CD4-positive, alpha-beta memory T cell (primary cell): ENCODE measurements around the gene TLR6. TPM values are rescaled to one million over a fixed set of nuclear protein-coding genes. Genes with fewer than 3 reads are reported as not detected.
A peak's percentile ranks its signal among the peaks of the same experiment; 100 is the strongest.

Source experiments
- CTCF ChIA-PET: fragments of 350-600 bp; sonication (Branson Sonifier 250); formaldehyde crosslinking; loops from one replicate; lab custom pipeline; 2021; ENCODE audit warnings: inconsistent platforms; ENCODE audit not compliant: partially characterized antibody; lab: Charles Lee
- POLR2A ChIA-PET: fragments of 350-600 bp; sonication (Branson Sonifier 250); formaldehyde crosslinking; loops from one replicate; lab custom pipeline; 2021; ENCODE audit not compliant: partially characterized antibody; lab: Charles Lee
- DNase-seq, 5 donors: peaks; one replicate each; pipeline versions ENCODE4 v3.0.0 to v3.0.0-alpha.2; 2020 to 2022; ENCODE audit warnings: mixed read lengths in 1 of 5
- H3K27ac ChIP-seq: one replicate; pipeline ENCODE4 v1.7.0; 2013; ENCODE audit warnings: low read depth, low read length
- H3K27me3 ChIP-seq: 2 replicates; pipeline ENCODE4 v1.7.0; 2013; ENCODE audit warnings: mild to moderate bottlenecking, low read length, moderate library complexity; ENCODE audit not compliant: insufficient read depth
- H3K36me3 ChIP-seq: 2 replicates; pipeline ENCODE4 v1.7.0; 2013; ENCODE audit warnings: mild to moderate bottlenecking, low read length, moderate library complexity; ENCODE audit not compliant: insufficient read depth
- H3K4me1 ChIP-seq: 2 replicates; pipeline ENCODE4 v1.7.0; 2013; ENCODE audit warnings: mild to moderate bottlenecking, low read length, moderate library complexity; ENCODE audit not compliant: insufficient read depth
- H3K4me3 ChIP-seq, 2 donors: one replicate each; pipeline ENCODE4 v1.7.0; 2013; ENCODE audit warnings: low read length in 2 of 2, mild to moderate bottlenecking in 1 of 2
- H3K9me3 ChIP-seq, 2 donors: one replicate each; pipeline ENCODE4 v1.7.0; 2013; ENCODE audit warnings: low read length in 2 of 2, control low read depth in 1 of 2; ENCODE audit not compliant: control insufficient read depth in 1 of 2
- H3K27ac Mint-ChIP-seq, 7 donors: one replicate each; pipeline ENCODE4 v1.8.0; 2020 to 2021; ENCODE audit warnings: mixed read lengths in 7 of 7, mild to moderate bottlenecking in 6 of 7, inconsistent platforms in 3 of 7, moderate library complexity in 3 of 7
- H3K27me3 Mint-ChIP-seq, 2 donors: one replicate each; pipeline ENCODE4 v1.8.0; 2020 to 2021; ENCODE audit warnings: mixed read lengths in 2 of 2
- H3K36me3 Mint-ChIP-seq, 2 donors: one replicate each; pipeline ENCODE4 v1.8.0; 2020 to 2021; ENCODE audit warnings: mixed read lengths in 2 of 2, inconsistent platforms in 1 of 2, mild to moderate bottlenecking in 1 of 2
- H3K4me1 Mint-ChIP-seq, 4 donors: one replicate each; pipeline ENCODE4 v1.8.0; 2020 to 2021; ENCODE audit warnings: mixed read lengths in 4 of 4, mild to moderate bottlenecking in 1 of 4
- H3K4me3 Mint-ChIP-seq, 8 donors: one replicate each; pipeline ENCODE4 v1.8.0; 2020 to 2021; ENCODE audit warnings: mixed read lengths in 8 of 8, mild to moderate bottlenecking in 7 of 8, moderate library complexity in 6 of 8, inconsistent platforms in 3 of 8
- H3K9me3 Mint-ChIP-seq, 8 donors: one replicate each; pipeline ENCODE4 v1.8.0; 2020 to 2021; ENCODE audit warnings: mixed read lengths in 8 of 8, mild to moderate bottlenecking in 5 of 8, inconsistent platforms in 3 of 8, moderate library complexity in 1 of 8
- intact Hi-C: fragments of 100-400 bp; cut with micrococcal nuclease; formaldehyde crosslinking; loops from one replicate; pipeline ENCODE4 v1.15.1; 2023
- polyA plus RNA-seq, 2 donors: library from polyadenylated mRNA; unstranded; fragments of 300-500 nt; fragmentation: Illumina TruSeq; gene quantifications; one replicate each; pipeline ENCODE4 v1.2.3, GENCODE V29; 2021
- total RNA-seq, 2 experiments: library from RNA; stranded (reverse); gene quantifications; one replicate each; pipeline ENCODE4 v1.2.3, GENCODE V29; 2021

TLR6 gene
- total and polyA plus RNA-seq, 4 experiments from 2014 or later = 0.03 to 7.7 (median 4.1) TPM

DNA sequence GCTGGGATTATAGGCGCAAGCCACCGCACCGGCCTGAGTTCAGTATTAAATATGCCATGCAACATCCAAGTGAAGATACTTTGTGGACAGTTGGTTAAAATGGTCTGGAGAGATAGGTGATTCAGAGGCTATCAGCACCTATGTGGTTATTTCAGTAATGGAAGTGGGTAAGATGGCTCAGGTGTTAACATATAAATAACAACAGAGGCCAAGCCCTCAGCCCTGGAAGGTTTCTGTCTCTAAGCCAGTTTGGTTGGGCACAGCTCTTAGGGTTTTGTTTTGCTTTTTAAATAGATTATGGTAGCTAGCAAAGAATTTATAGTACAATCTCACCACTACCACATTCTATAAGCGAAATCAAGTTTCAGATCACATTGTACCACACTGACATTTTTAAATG, 27.6 kb upstream of the TLR6 start:
- H3K4me1 ChIP-seq = no peaks in the 10 kb centered on the region
- intact Hi-C loops = no loop called here
- H3K36me3 ChIP-seq = no peaks in the 10 kb centered on the region
- peaks cover 0 to 1% of the 10 kb centered on the region in 2 donors for H3K27me3 Mint-ChIP-seq
- H3K27ac Mint-ChIP-seq = no peak overlapping the region
- H3K4me3 Mint-ChIP-seq = no peak overlapping the region
- peaks cover 3 to 7% (median 4%) of the 10 kb centered on the region in 4 donors for H3K4me1 Mint-ChIP-seq
- H3K4me3 ChIP-seq = no peak overlapping the region
- H3K27ac ChIP-seq = no peak overlapping the region
- CTCF ChIA-PET = no interaction called here
- POLR2A ChIA-PET = no interaction called here
- no peak for DNase-seq
- no peaks in the 10 kb centered on the region for H3K27me3 ChIP-seq
- peaks cover 0 to 2% (median 0%) of the 10 kb centered on the region in 8 donors for H3K9me3 Mint-ChIP-seq
- H3K9me3 ChIP-seq = no peaks in the 10 kb centered on the region
- no peaks in the 10 kb centered on the region for H3K36me3 Mint-ChIP-seq

DNA sequence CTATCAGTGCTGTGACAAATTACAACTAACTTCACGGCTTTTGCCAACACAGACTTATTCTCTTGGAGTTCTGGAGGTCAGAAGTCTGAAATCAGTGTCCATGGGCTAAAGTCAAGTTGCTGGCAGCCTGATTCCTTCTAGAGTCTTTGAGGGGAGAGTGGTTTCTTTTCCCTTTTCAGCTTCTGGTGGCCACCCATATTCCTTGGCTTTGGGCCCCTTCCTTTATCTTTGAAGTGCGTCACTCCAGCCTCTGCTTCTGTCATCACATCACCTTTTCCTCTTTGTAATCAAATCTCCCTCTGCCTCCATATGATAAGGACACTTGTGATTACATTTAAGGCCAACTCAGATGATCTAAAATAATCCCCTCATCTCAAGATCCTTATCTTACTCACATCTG, 20.0 kb upstream of the TLR6 start:
- no peak overlapping the region for H3K4me3 Mint-ChIP-seq
- no peak overlapping the region for H3K27ac Mint-ChIP-seq
- peaks cover 0 to 2% (median 0%) of the 10 kb centered on the region in 4 donors for H3K4me1 Mint-ChIP-seq
- Histone ChIP-seq H3K36me3 (no peaks in the 10 kb centered on the region), H3K4me1 (no peaks in the 10 kb centered on the region), H3K4me3 (no peak overlapping the region), H3K27ac (no peak overlapping the region), H3K9me3 (no peaks in the 10 kb centered on the region), H3K27me3 (no peaks in the 10 kb centered on the region)
- no peaks in the 10 kb centered on the region for H3K36me3 Mint-ChIP-seq
- H3K9me3 Mint-ChIP-seq = no peaks in the 10 kb centered on the region
- no peak for DNase-seq
- ChIA-PET CTCF (interaction anchor here (0.6 kb wide), 1 partner anchor 148 kb away, joined by 3 read pairs; no protein-coding TSS in a partner anchor), POLR2A (no interaction called here)
- intact Hi-C loops = no loop called here
- peaks cover 5 to 6% of the 10 kb centered on the region in 2 donors for H3K27me3 Mint-ChIP-seq

DNA sequence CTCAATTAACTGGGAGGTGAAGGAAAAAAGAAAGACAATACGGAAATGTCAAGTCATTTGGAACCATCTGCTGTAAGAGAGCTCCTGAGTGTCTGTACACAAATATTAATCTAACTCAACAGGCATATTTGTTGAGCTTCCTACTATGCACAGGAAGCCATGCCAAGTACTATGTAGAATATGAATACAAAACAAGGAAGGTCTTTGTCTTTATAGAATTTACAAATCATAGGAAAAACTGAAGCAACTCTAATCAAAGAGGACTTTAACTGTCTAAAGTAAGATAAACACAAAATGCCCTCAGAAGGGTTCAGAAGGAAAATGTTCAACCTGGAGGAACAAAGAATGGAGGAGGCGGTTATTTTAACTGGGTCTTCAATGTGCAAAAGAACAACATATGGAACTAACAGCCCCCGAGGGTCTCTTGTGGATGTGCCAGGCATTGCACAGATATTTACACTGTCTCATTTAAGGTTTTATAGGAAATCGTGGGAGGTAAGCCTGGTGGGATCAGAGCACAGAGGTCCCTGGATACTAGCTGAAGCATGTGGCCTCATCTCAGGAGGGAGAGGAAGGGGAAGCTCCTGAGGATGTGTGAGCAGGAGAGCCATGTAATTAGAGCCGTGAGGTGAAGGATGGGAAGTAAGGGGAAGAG, 16.8 kb upstream of the TLR6 start:
- no peaks in the 10 kb centered on the region for H3K9me3 ChIP-seq
- CTCF ChIA-PET = interaction anchor here (1.1 to 2.4 kb wide), 3 partner anchors 10 to 114 kb away, joined by 3 to 12 read pairs (median 4); no protein-coding TSS in a partner anchor
- H3K4me3 ChIP-seq = no peak overlapping the region
- H3K4me3 Mint-ChIP-seq = no peak overlapping the region
- H3K27me3 Mint-ChIP-seq = peaks cover 7 to 12% of the 10 kb centered on the region in 2 donors
- H3K36me3 Mint-ChIP-seq = no peaks in the 10 kb centered on the region
- H3K9me3 Mint-ChIP-seq = no peaks in the 10 kb centered on the region
- H3K4me1 Mint-ChIP-seq = peaks cover 0 to 6% (median 3%) of the 10 kb centered on the region in 4 donors
- POLR2A ChIA-PET = interaction anchor here (0.9 kb wide), 1 partner anchor 69 kb away, joined by 3 read pairs; the partner anchor contains the start of gene TLR1
- no peaks in the 10 kb centered on the region for H3K36me3 ChIP-seq
- peak overlapping the region in 1 of 7 donors; percentile 32 for H3K27ac Mint-ChIP-seq
- no peak for DNase-seq
- no peaks in the 10 kb centered on the region for H3K4me1 ChIP-seq
- H3K27me3 ChIP-seq = no peaks in the 10 kb centered on the region
- H3K27ac ChIP-seq = no peak overlapping the region
- intact Hi-C loops = no loop called here

DNA sequence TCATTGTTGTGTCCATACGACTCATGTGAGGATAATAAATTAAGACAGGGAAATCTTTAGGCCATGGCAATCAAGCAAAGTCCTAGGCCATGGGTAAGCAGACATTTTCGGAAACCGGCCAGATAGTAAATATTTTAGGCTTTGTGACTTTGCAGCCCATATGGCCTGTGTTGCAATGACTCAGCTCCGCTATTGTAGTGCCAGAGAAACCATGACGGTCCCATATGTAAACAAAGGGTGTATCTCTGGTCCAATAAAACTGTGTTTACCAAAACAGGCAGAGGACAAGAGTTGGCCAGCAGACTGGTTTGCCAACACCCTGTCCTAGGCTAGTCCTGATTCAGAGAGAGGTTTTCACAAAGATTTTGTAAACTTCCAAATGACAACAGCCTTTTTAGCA, 16.0 kb upstream of the TLR6 start:
- intact Hi-C loops = no loop called here
- no peak for DNase-seq
- H3K4me3 ChIP-seq = no peak overlapping the region
- Mint-ChIP-seq H3K36me3 (no peaks in the 10 kb centered on the region), H3K4me3 (no peak overlapping the region), H3K27me3 (peaks cover 10 to 14% of the 10 kb centered on the region in 2 donors), H3K9me3 (no peaks in the 10 kb centered on the region), H3K27ac (no peak overlapping the region), H3K4me1 (peaks cover 0 to 8% (median 5%) of the 10 kb centered on the region in 4 donors)
- H3K27ac ChIP-seq = no peak overlapping the region
- no peaks in the 10 kb centered on the region for H3K9me3 ChIP-seq
- H3K36me3 ChIP-seq = no peaks in the 10 kb centered on the region
- ChIA-PET CTCF (interaction anchor here (1.2 to 2.4 kb wide), 2 partner anchors 10 to 12 kb away, joined by 3 to 12 read pairs; no protein-coding TSS in a partner anchor), POLR2A (no interaction called here)
- no peaks in the 10 kb centered on the region for H3K27me3 ChIP-seq
- H3K4me1 ChIP-seq = no peaks in the 10 kb centered on the region

DNA sequence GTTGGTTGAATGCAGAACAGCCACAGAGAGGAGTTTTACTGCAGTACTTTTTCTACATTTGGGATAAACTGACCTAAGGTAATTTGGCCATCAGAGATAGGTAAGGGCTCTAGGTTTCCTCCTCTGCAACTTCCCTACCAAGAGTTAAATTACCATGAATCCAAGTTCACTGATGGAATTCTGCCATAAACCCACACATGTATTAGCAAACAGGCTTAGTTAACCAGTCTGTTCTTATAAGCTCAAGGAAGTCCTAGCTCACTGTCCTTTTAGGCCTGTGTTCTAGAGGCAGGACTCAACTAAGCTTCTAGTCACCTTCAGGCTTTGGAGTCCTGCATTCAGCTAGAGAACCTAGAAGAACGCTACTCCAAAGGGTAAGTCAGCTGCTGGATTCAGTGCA, 15.0 kb upstream of the TLR6 start:
- no peaks in the 10 kb centered on the region for H3K36me3 ChIP-seq
- Mint-ChIP-seq H3K36me3 (no peaks in the 10 kb centered on the region), H3K4me1 (peaks cover 5 to 12% (median 9%) of the 10 kb centered on the region in 4 donors), H3K27me3 (peaks cover 13 to 20% of the 10 kb centered on the region in 2 donors), H3K27ac (no peak overlapping the region), H3K9me3 (no peaks in the 10 kb centered on the region), H3K4me3 (no peak overlapping the region)
- intact Hi-C loops = no loop called here
- DNase-seq = no peak
- no peak overlapping the region for H3K4me3 ChIP-seq
- CTCF ChIA-PET = interaction anchor here (0.7 to 1.6 kb wide), 3 partner anchors 9 to 31 kb away, joined by 3 to 7 read pairs (median 3); no protein-coding TSS in a partner anchor
- no peaks in the 10 kb centered on the region for H3K27me3 ChIP-seq
- H3K9me3 ChIP-seq = no peaks in the 10 kb centered on the region
- POLR2A ChIA-PET = no interaction called here
- no peak overlapping the region for H3K27ac ChIP-seq
- no peaks in the 10 kb centered on the region for H3K4me1 ChIP-seq

DNA sequence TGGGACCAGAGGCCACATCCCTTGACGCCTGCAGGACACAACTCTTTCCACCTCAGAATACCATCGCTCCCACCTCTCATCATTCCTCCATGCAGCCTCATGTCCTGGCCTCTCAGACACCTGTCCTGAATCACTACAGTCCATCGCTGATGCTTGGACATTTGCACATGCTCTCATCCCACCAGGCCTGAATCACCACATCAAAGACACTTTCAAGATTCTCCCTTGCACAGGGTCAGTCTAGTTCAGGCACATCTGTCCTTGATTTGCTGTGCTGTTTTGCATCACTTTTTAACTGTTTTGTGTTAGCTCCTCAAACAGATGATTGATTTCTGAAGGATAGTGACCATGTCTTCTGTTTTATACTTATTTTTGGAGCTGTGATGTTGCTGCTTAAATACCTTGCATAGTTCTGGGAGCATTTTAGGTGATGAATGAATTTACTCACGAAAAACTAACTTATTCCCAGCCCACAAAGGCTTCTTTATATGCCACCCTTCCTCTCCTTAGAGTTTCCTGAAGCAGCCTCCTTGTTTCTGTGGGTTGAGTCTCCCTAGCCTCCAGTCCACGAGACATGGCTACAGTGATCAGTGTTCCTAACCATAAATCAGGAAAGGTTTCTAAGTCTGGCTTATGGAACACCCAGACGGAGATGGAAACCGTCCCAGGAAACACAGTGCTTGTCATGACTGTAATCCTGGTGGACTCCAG, 13.6 kb upstream of the TLR6 start:
- no peak for DNase-seq
- POLR2A ChIA-PET = no interaction called here
- CTCF ChIA-PET = interaction anchor here (1.5 to 1.6 kb wide), 2 partner anchors 9 kb away, joined by 6 to 7 read pairs; no protein-coding TSS in a partner anchor
- Mint-ChIP-seq H3K27me3 (peaks cover 11 to 16% of the 10 kb centered on the region in 2 donors), H3K27ac (peak overlapping the region in 1 of 7 donors; percentile 43), H3K9me3 (no peaks in the 10 kb centered on the region), H3K36me3 (no peaks in the 10 kb centered on the region), H3K4me1 (peaks cover 5 to 13% (median 10%) of the 10 kb centered on the region in 4 donors), H3K4me3 (peak overlapping the region in 1 of 8 donors; percentile 25)
- Histone ChIP-seq H3K4me3 (no peak overlapping the region), H3K36me3 (no peaks in the 10 kb centered on the region), H3K9me3 (no peaks in the 10 kb centered on the region), H3K27ac (no peak overlapping the region), H3K27me3 (no peaks in the 10 kb centered on the region), H3K4me1 (no peaks in the 10 kb centered on the region)
- intact Hi-C loops = no loop called here

DNA sequence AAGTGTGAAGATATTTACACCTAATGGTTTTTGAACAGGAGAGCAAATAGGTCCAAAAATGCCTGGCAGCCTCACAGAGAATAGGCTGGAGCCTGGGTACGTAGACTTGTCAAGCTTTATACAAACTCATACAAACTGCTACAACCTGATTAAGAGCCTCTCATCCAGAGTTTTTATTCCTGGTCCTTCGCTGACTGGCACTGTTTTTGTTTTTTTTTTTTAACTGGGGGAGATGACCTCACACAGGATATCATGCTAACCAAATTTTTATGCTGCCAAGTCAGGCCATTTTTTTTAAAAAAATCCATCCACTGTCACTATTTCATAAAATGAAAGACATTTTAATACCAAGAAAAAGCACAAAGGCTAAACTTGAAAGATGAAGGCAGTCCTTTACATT, 12.9 kb upstream of the TLR6 start:
- no peak overlapping the region for H3K4me3 ChIP-seq
- Mint-ChIP-seq H3K27ac (no peak overlapping the region), H3K27me3 (peaks cover 11 to 17% of the 10 kb centered on the region in 2 donors), H3K4me1 (peaks cover 5 to 14% (median 11%) of the 10 kb centered on the region in 4 donors), H3K36me3 (no peaks in the 10 kb centered on the region), H3K4me3 (peak overlapping the region in 2 of 8 donors; percentile 18 to 67), H3K9me3 (no peaks in the 10 kb centered on the region)
- no peak for DNase-seq
- H3K4me1 ChIP-seq = no peaks in the 10 kb centered on the region
- no peak overlapping the region for H3K27ac ChIP-seq
- ChIA-PET POLR2A (no interaction called here), CTCF (interaction anchor here (1.5 kb wide), 1 partner anchor 9 kb away, joined by 6 read pairs; no protein-coding TSS in a partner anchor)
- intact Hi-C loops = no loop called here
- H3K27me3 ChIP-seq = no peaks in the 10 kb centered on the region
- no peaks in the 10 kb centered on the region for H3K36me3 ChIP-seq
- no peaks in the 10 kb centered on the region for H3K9me3 ChIP-seq
